MM.1S (cell line): Measurements from ENCODE around the gene UBXN7.

Experiments used
- DNase-seq: peaks from one replicate; pipeline ENCODE4 v3.0.0-alpha.2; 2015
- H2AFZ ChIP-seq: fragments of 300-600 bp; sonication (generic); 2 replicates; pipeline ENCODE4 v1.6.0; 2016; ENCODE audit warnings: antibody characterized with exemption, low read length
- H3F3A ChIP-seq: fragments of 300-600 bp; sonication (generic); 2 replicates; pipeline ENCODE4 v1.6.1; 2016; ENCODE audit warnings: mild to moderate bottlenecking, antibody characterized with exemption, low read length, moderate library complexity, mixed read lengths; ENCODE audit not compliant: insufficient read depth
- H3K27ac ChIP-seq: fragments of 300-600 bp; sonication (generic); 2 replicates; pipeline ENCODE4 v1.5.1; 2016; ENCODE audit warnings: mild to moderate bottlenecking, low read length
- H3K27me3 ChIP-seq: fragments of 300-600 bp; sonication (generic); replicated peaks from 2 replicates; pipeline ENCODE4 v1.6.0; 2016; ENCODE audit warnings: low read length; ENCODE audit not compliant: insufficient read depth
- H3K36me3 ChIP-seq: fragments of 300-600 bp; sonication (generic); replicated peaks from 2 replicates; pipeline ENCODE4 v1.6.1; 2016; ENCODE audit warnings: mild to moderate bottlenecking, low read length, mixed read lengths; ENCODE audit not compliant: insufficient read depth
- H3K4me1 ChIP-seq: fragments of 300-600 bp; sonication (generic); 2 replicates; pipeline ENCODE4 v1.6.1; 2016; ENCODE audit warnings: low read length, mixed read lengths
- H3K4me2 ChIP-seq: fragments of 300-600 bp; sonication (generic); 2 replicates; pipeline ENCODE4 v1.6.0; 2016; ENCODE audit warnings: low read depth, low read length
- H3K4me3 ChIP-seq: fragments of 300-600 bp; sonication (generic); 2 replicates; pipeline ENCODE4 v1.5.1; 2016; ENCODE audit warnings: low read length, mixed read lengths
- H3K79me2 ChIP-seq: fragments of 300-600 bp; sonication (generic); 2 replicates; pipeline ENCODE4 v1.6.1; 2016; ENCODE audit warnings: mixed run types, low read length, mixed read lengths
- H3K9ac ChIP-seq: fragments of 300-600 bp; sonication (generic); 2 replicates; pipeline ENCODE4 v1.6.1; 2016; ENCODE audit warnings: low read length, mixed read lengths
- H3K9me2 ChIP-seq: fragments of 300-600 bp; sonication (generic); replicated peaks from 2 replicates; pipeline ENCODE4 v1.6.1; 2016; ENCODE audit warnings: mild to moderate bottlenecking, low read length, mixed read lengths; ENCODE audit not compliant: insufficient read depth
- H3K9me3 ChIP-seq: fragments of 300-600 bp; sonication (generic); replicated peaks from 2 replicates; pipeline ENCODE4 v1.6.1; 2016; ENCODE audit warnings: mild to moderate bottlenecking, low read length, mixed read lengths; ENCODE audit not compliant: insufficient read depth
- H4K20me1 ChIP-seq: fragments of 300-600 bp; sonication (generic); 2 replicates; pipeline ENCODE4 v1.6.1; 2016; ENCODE audit warnings: mild to moderate bottlenecking, low read length, moderate library complexity, mixed read lengths; ENCODE audit not compliant: insufficient read depth
- EZH2 ChIP-seq: fragments of 300-600 bp; sonication (generic); optimal IDR thresholded peaks from 2 replicates; pipeline ENCODE3; 2017; ENCODE audit warnings: low read depth, mild to moderate bottlenecking, antibody characterized with exemption, low read length, mixed read lengths
- EZH2phosphoT487 ChIP-seq: fragments of 300-600 bp; sonication (generic); IDR thresholded peaks from 2 replicates; pipeline ENCODE4 v1.6.1; 2018; ENCODE audit warnings: antibody characterized with exemption, low read length
- TF ChIP-seq, protein P1 (sequence below): fragments of 300-600 bp; sonication (generic); IDR thresholded peaks from 2 replicates; pipeline ENCODE4 v1.5.1; 2016; ENCODE audit warnings: antibody characterized with exemption, low read length, mixed read lengths

Gene UBXN7

DNA sequence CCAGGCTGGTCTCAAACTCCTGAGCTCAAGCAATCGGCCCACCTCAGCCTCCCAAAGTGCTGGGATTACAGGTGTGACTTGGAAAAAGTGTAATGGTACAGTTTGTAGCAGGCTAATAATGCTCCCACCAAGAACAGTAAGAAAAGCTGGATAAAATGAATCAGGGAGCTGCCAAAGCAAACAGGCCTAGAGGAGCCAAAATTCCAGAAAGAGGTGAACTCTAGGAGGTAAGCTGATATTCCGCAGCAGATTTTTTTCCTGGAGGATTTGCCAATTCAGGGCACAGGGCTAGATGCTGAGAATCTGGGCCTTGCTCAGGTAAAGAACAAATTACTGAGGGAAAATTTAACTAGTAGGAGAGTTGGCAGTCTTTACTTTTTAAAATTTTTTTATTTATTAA, 133.7 kb downstream of the UBXN7 start:
- TF ChIP-seq, protein P1, sequence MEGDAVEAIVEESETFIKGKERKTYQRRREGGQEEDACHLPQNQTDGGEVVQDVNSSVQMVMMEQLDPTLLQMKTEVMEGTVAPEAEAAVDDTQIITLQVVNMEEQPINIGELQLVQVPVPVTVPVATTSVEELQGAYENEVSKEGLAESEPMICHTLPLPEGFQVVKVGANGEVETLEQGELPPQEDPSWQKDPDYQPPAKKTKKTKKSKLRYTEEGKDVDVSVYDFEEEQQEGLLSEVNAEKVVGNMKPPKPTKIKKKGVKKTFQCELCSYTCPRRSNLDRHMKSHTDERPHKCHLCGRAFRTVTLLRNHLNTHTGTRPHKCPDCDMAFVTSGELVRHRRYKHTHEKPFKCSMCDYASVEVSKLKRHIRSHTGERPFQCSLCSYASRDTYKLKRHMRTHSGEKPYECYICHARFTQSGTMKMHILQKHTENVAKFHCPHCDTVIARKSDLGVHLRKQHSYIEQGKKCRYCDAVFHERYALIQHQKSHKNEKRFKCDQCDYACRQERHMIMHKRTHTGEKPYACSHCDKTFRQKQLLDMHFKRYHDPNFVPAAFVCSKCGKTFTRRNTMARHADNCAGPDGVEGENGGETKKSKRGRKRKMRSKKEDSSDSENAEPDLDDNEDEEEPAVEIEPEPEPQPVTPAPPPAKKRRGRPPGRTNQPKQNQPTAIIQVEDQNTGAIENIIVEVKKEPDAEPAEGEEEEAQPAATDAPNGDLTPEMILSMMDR: no peak
- no peak for TF ChIP-seq EZH2phosphoT487
- TF ChIP-seq EZH2: no peak
- H3K27me3 ChIP-seq: no peaks in the 10 kb centered on the region
- H4K20me1 ChIP-seq: no peaks in the 10 kb centered on the region
- H3K4me2 ChIP-seq: no peak overlapping the region
- DNase-seq: no peak
- H3K79me2 ChIP-seq: no peaks in the 10 kb centered on the region
- H3K9me2 ChIP-seq: no peaks in the 10 kb centered on the region
- no peaks in the 10 kb centered on the region for H3K9me3 ChIP-seq
- H3K4me1 ChIP-seq: no peaks in the 10 kb centered on the region
- H2AFZ ChIP-seq: no peak overlapping the region
- no peak overlapping the region for H3K27ac ChIP-seq
- no peaks in the 10 kb centered on the region for H3K36me3 ChIP-seq
- H3K9ac ChIP-seq: no peak overlapping the region
- H3K4me3 ChIP-seq: no peak overlapping the region
- H3F3A ChIP-seq: no peaks in the 10 kb centered on the region
